HEK293 (cell line): ENCODE results near the gene PPP1CA.

Source experiments
- HOXA7 ChIP-seq: sonication (generic); formaldehyde crosslinking; IDR thresholded peaks from 2 replicates; pipeline ENCODE4 v1.8.1; 2022; ENCODE audit warnings: missing genetic modification reagents, borderline replicate concordance
- YY1 ChIP-seq: fragments of 450-650 bp; formaldehyde crosslinking; IDR thresholded peaks from 2 replicates; pipeline ENCODE4 v1.5.1; 2018; ENCODE audit warnings: missing biosample characterization, missing genetic modification characterization
- ZNF146 ChIP-seq: fragments of 450-650 bp; formaldehyde crosslinking; IDR thresholded peaks from 2 replicates; pipeline ENCODE4 v1.5.1; 2016; ENCODE audit warnings: missing biosample characterization, missing genetic modification characterization
- ZNF274 ChIP-seq, 2 experiments: fragments of 200-500 bp in 1 of 2; fragments of 450-650 bp in 1 of 2; sonication (Bioruptor generic) in 1 of 2; formaldehyde crosslinking in 1 of 2; IDR thresholded peaks; 2 replicates each; pipeline versions ENCODE4 v1.5.1 to v1.6.1; 2014 to 2016; ENCODE audit warnings: borderline replicate concordance in 1 of 2, inconsistent platforms in 1 of 2, low read length in 1 of 2, missing biosample characterization in 1 of 2, missing genetic modification characterization in 1 of 2
- ZNF335 ChIP-seq: fragments of 450-650 bp; formaldehyde crosslinking; conservative IDR thresholded peaks from 2 replicates; pipeline ENCODE4 v1.5.1; 2016; ENCODE audit warnings: missing biosample characterization, missing genetic modification characterization
- ZNF391 ChIP-seq: fragments of 450-650 bp; formaldehyde crosslinking; IDR thresholded peaks from 2 replicates; pipeline ENCODE4 v1.5.1; 2016; ENCODE audit warnings: low read depth, missing biosample characterization, missing genetic modification characterization, borderline replicate concordance
- ZNF561 ChIP-seq: fragments of 450-650 bp; IDR thresholded peaks from 2 replicates; pipeline ENCODE4 v1.5.1; 2018; ENCODE audit warnings: missing biosample characterization, missing genetic modification characterization, borderline replicate concordance
- ZSCAN23 ChIP-seq: fragments of 450-650 bp; formaldehyde crosslinking; IDR thresholded peaks from 2 replicates; pipeline ENCODE4 v1.5.1; 2016; ENCODE audit warnings: missing biosample characterization, missing genetic modification characterization
- TF ChIP-seq, protein P1 (sequence below): fragments of 450-650 bp; formaldehyde crosslinking; IDR thresholded peaks from 2 replicates; pipeline ENCODE4 v1.5.1; 2016; ENCODE audit warnings: missing biosample characterization, missing genetic modification characterization
- TF ChIP-seq, protein P2 (sequence below): fragments of 450-650 bp; formaldehyde crosslinking; IDR thresholded peaks from 2 replicates; pipeline ENCODE4 v1.5.1; 2016; ENCODE audit warnings: missing biosample characterization, missing genetic modification characterization
- TF ChIP-seq, protein P3 (sequence below): fragments of 450-650 bp; formaldehyde crosslinking; IDR thresholded peaks from 2 replicates; pipeline ENCODE4 v1.5.1; 2016; ENCODE audit warnings: missing biosample characterization, missing genetic modification characterization, borderline replicate concordance

DNA sequence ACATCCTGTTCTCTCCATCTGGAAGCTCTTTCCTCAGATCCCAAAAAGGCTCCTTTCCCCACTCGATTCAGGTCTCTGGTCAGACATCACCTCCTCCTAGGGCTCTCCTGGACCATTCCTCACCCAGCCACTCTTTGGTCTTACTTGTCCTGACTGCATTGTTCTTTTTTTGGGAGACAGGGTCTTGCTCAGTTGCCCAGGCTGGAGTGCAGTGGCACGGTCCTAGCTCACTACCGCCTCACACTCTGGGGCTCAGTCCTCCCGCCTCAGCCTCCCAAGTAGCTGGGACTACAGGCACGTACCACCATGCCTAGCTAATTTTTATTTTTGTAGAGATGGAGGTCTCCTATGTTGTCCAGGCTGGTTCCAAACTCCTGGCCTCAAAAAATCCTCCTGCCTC lies 43.9 kb upstream of the PPP1CA start:
- TF ChIP-seq, protein P1, sequence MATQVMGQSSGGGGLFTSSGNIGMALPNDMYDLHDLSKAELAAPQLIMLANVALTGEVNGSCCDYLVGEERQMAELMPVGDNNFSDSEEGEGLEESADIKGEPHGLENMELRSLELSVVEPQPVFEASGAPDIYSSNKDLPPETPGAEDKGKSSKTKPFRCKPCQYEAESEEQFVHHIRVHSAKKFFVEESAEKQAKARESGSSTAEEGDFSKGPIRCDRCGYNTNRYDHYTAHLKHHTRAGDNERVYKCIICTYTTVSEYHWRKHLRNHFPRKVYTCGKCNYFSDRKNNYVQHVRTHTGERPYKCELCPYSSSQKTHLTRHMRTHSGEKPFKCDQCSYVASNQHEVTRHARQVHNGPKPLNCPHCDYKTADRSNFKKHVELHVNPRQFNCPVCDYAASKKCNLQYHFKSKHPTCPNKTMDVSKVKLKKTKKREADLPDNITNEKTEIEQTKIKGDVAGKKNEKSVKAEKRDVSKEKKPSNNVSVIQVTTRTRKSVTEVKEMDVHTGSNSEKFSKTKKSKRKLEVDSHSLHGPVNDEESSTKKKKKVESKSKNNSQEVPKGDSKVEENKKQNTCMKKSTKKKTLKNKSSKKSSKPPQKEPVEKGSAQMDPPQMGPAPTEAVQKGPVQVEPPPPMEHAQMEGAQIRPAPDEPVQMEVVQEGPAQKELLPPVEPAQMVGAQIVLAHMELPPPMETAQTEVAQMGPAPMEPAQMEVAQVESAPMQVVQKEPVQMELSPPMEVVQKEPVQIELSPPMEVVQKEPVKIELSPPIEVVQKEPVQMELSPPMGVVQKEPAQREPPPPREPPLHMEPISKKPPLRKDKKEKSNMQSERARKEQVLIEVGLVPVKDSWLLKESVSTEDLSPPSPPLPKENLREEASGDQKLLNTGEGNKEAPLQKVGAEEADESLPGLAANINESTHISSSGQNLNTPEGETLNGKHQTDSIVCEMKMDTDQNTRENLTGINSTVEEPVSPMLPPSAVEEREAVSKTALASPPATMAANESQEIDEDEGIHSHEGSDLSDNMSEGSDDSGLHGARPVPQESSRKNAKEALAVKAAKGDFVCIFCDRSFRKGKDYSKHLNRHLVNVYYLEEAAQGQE (tag by site-specific recombination) = no peak
- TF ChIP-seq ZNF335 (tag by site-specific recombination) = no peak
- TF ChIP-seq, protein P2, sequence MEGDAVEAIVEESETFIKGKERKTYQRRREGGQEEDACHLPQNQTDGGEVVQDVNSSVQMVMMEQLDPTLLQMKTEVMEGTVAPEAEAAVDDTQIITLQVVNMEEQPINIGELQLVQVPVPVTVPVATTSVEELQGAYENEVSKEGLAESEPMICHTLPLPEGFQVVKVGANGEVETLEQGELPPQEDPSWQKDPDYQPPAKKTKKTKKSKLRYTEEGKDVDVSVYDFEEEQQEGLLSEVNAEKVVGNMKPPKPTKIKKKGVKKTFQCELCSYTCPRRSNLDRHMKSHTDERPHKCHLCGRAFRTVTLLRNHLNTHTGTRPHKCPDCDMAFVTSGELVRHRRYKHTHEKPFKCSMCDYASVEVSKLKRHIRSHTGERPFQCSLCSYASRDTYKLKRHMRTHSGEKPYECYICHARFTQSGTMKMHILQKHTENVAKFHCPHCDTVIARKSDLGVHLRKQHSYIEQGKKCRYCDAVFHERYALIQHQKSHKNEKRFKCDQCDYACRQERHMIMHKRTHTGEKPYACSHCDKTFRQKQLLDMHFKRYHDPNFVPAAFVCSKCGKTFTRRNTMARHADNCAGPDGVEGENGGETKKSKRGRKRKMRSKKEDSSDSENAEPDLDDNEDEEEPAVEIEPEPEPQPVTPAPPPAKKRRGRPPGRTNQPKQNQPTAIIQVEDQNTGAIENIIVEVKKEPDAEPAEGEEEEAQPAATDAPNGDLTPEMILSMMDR = no peak
- no peak for TF ChIP-seq ZSCAN23 (tag by site-specific recombination)
- no peak for TF ChIP-seq YY1
- TF ChIP-seq, protein P3, sequence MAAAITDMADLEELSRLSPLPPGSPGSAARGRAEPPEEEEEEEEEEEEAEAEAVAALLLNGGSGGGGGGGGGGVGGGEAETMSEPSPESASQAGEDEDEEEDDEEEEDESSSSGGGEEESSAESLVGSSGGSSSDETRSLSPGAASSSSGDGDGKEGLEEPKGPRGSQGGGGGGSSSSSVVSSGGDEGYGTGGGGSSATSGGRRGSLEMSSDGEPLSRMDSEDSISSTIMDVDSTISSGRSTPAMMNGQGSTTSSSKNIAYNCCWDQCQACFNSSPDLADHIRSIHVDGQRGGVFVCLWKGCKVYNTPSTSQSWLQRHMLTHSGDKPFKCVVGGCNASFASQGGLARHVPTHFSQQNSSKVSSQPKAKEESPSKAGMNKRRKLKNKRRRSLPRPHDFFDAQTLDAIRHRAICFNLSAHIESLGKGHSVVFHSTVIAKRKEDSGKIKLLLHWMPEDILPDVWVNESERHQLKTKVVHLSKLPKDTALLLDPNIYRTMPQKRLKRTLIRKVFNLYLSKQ (tag by site-specific recombination) = no peak
- no peak for TF ChIP-seq HOXA7 (CRISPR knock-in tag)
- TF ChIP-seq ZNF146 (tag by site-specific recombination) = no peak
- TF ChIP-seq ZNF274 (IDR thresholded peaks at IDR 0.05; ENCODE audit: low read length) = no peak
- TF ChIP-seq ZNF274 (tag by site-specific recombination; IDR thresholded peaks at IDR 0.05; ENCODE audit: borderline replicate concordance) = no peak
- TF ChIP-seq ZNF561 (tag by site-specific recombination) = no peak
- no peak for TF ChIP-seq ZNF391 (tag by site-specific recombination)
